ENCODE data around the gene STPG2.

GRCh38 chr4:98151145-98151924, 8.1 kb upstream of the STPG2 start:
- TF ChIP-seq ATF2 (IDR thresholded peaks at IDR 0.05; ENCODE audit: low read length) (no peak), POLR2AphosphoS5 (IDR thresholded peaks at IDR 0.05; ENCODE audit: low read depth, low read length) (no peak), RFX5 (IDR thresholded peaks at IDR 0.05; ENCODE audit: borderline replicate concordance, low read depth, low read length) (no peak), FOSL1 (IDR thresholded peaks at IDR 0.05; ENCODE audit: insufficient read depth, low read depth, low read length) (no peak), CTCF (IDR thresholded peaks at IDR 0.05; ENCODE audit: control extremely low read depth in 1 of 3, insufficient read depth in 1 of 3, low read depth in 1 of 3, low read length in 3 of 3) (no peak), SIX5 (IDR thresholded peaks at IDR 0.05; ENCODE audit: low read depth, low read length) (no peak), MAX (IDR thresholded peaks at IDR 0.05) (no peak), TCF12 (IDR thresholded peaks at IDR 0.05; ENCODE audit: low read depth, low read length) (no peak), ATF3 (IDR thresholded peaks at IDR 0.05; ENCODE audit: insufficient read depth, low read depth, low read length) (no peak), TBP (IDR thresholded peaks at IDR 0.05; ENCODE audit: low read depth, low read length) (no peak), PHF8 (conservative IDR thresholded peaks at IDR 0.05; ENCODE audit: low read depth, low read length) (no peak), MAFK (IDR thresholded peaks at IDR 0.05; ENCODE audit: low read depth, low read length) (no peak)

All from H1 (cell line).